GM19035 (cell line): Measurements from ENCODE around the gene PHF23.
A peak's percentile ranks its signal among the peaks of the same experiment; 100 is the strongest.

Experiments used
- ATAC-seq: cut with Tn5 transposase; IDR thresholded peaks from one replicate; pipeline ENCODE4 v1.9.1; 2021; ENCODE audit not compliant: unreplicated experiment

PHF23 gene

DNA sequence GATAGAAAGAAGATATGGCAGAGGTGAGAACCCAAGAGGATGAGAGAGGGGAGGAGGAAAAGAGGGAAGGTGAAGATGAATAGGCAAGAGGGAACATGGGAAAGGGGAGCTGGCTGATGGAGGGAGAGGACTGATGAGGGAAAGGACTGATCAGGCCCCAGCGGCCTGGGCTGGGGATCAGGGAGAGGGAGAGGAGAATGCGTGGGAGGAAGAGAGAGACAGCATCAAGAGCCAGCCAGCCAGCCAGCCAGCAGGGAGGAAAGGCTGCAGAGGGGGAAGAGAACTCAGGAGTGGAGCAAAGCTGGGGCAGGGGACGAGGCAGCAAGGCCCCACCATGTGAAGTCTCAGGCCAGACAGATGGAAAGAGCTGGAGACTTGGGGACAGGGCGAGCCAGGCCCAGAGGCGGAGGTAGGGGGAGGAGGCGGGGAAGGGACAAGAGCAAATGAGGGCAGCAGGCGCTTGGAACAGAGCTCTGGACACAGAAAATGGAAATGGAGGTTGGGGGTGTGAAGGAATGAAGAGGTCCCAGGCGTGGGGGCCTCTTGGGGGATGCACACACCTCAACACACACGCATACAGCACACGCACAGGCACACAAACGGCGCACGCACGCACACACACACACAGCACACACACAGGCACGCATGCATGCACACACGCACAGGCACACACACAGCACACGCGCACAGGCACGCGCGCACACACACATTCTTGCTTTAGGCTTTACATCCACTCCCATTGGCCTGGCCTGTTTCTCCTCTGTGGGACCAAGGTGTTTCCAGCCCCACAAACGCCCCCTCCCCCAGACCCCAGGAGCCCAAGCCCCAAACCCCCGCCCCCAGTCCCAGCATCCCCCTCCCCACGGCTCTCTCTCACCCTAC lies 31.9 kb downstream of the PHF23 start:
- no peak for ATAC-seq

DNA sequence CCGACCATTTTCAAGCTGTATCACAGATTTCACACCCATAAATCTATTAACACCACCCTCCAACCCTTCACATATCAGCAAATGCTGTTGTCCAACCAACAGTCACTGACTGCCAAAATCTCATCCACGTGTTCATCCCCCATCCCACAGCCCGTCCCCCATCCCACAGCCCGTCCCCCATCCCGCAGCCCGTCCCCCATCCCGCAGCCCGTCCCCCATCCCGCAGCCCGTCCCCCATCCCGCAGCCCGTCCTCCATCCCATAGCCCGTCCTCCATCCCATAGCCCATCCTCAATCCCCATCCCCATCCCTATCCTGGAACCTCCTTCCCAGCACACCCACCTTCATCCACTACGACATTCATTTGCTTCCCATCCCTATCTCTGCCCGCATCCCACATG lies 33.7 kb downstream of the PHF23 start:
- no peak for ATAC-seq

DNA sequence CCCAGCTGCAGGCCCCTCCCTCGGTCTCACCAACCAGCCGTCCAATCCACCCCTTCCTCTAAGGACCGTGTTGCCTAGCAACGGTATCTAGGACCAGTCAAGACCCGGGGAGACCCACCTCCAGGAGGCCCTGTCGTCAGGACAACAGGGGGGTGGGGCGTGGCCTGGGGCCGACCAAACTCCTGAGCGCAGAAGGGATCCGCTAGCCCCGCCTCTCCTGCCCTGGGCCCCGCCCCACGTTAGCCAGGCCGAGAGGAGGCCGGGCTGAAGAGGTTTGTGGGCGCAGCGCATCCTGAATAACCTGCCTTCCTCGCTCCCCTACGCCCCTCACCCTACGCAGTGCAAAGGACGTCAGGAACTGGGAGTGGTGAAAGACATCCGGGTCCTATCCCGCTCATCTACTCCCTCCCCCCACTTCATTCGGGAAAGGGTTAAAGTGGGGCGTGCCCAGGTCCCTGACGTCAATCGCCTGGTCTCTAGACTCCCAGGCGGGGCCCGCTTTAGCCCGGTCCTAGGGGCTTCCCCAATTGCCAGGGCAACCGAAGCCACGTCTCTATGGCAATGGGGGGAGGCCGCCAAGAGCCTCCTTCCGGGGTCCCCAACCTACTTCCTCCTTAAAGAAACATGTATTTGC lies 34.3 kb downstream of the PHF23 start:
- ATAC-seq, result peak; percentile 88

- no peak for ATAC-seq
These were observed 34.9 kb downstream of the PHF23 start for GRCh38 chr17:7204336-7204735.

- no peak for ATAC-seq
These were observed 35.9 kb downstream of the PHF23 start for GRCh38 chr17:7203391-7203790.

GRCh38 chr17:7196651-7197401 lies 42.4 kb downstream of the PHF23 start:
- no peak for ATAC-seq

DNA sequence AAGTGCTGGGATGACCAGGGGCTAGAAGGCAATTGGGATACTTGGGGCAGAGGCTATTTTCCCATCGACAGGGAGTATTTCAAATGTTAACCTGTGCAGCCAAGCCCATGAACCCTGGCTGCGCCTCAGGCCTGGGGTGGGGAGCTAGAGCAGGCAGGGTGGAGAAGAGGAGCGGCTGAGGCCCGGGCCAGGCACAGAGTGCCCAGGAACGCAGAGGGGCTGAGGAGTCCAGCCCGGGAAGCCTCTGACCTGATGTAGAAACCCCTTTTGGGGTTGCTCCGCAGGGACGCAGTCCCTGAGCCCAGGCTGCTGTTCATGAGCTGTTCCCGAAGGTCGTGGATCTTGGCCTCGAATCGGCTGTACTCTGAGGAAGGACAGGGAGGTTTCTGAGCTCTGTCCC lies 43.3 kb downstream of the PHF23 start:
- no peak for ATAC-seq

DNA sequence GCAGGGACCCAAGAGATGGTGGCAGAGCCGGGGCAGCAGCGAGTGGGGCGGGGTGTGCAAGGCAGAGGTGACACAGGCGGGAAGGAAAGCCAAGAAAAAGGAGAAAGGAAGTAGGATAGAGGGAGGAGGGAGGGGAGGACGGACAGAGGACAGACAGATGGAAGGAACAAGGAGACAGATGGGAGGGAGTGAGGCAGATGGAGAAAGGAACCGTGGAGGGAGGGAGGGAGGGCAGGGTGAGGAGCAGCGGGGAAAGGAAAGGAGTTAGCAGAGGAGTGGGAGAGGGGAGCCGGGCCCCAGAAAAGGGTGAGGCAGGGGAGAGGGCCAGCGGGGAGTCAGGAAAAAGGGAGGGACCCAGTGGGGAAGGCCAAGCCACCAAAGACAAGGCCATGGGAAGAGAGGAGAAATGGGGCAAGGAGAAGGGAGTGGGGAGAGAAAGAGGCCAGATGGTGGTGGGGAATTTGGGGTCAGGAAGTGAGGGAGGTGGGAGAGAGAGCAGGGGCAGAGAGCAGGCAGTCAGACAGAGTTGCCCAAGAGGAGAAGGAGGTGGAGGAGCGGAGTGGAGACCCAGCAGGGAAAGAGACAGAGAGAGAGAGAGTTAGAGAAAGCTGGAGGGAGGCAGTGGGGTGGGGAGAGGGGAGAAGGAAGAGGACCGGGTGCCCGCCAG lies 46.9 kb downstream of the PHF23 start:
- ATAC-seq, result no peak

DNA sequence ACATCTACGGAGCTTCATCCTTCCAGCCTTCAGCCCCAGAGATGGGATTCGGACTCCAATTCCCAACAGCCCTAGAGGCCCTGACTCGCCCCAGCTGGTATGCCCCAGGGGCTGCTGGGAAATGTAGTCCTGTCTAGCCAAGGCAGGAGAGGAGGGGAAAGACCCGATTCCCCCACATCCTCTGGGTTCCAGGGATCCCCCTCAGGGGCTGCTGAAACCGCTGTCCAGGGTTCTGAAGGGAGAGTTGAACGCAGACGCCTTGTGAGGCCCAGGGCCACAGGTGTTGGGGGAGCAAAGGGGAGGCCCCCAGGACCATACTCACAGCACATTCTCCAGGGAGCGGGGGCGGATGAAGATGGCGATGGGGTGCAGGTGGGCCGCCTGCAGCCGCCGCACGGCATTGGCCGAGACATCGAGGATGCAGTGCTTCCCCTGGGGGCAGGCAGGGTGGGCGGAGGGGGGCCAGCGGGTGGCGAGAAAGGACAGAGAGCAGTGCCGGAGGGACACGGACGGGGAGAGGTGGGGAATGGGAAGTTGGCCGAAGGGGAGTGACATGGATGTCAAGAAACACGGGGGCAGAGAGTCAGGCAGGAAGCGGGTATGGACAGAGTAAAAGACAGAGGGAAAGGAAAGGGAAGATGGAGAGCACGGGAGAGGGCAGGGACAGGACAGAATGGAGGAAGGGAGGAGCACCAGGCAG lies 47.5 kb downstream of the PHF23 start:
- ATAC-seq, result no peak

- no peak for ATAC-seq
These were observed 48.2 kb downstream of the PHF23 start for GRCh38 chr17:7191069-7191468.

- ATAC-seq, result no peak
These were observed 48.9 kb downstream of the PHF23 start for GRCh38 chr17:7190276-7190917.

GRCh38 chr17:7186241-7186640 lies 53.0 kb downstream of the PHF23 start:
- ATAC-seq, result no peak
